OCI-LY1 (cell line): ENCODE measurements around the gene CIB2.

ENCODE experiments used
- H2AFZ ChIP-seq: fragments of 200-600 bp; sonication (generic), shearing (Covaris generic); 2 replicates; pipeline ENCODE4 v1.6.0; 2014; ENCODE audit warnings: antibody characterized with exemption, mild to moderate bottlenecking, low read length
- H3F3A ChIP-seq: fragments of 200-600 bp; sonication (generic), shearing (Covaris generic); 2 replicates; pipeline ENCODE4 v1.6.0; 2014; ENCODE audit warnings: mild to moderate bottlenecking, antibody characterized with exemption, low read length, moderate library complexity; ENCODE audit not compliant: insufficient read depth
- H3K27ac ChIP-seq: fragments of 200-600 bp; sonication (generic); 2 replicates; pipeline ENCODE4 v1.5.1; 2014; ENCODE audit warnings: low read length, mixed run types, mild to moderate bottlenecking, low read depth; ENCODE audit not compliant: poor library complexity, severe bottlenecking
- H3K27me3 ChIP-seq: fragments of 200-600 bp; sonication (generic); 2 replicates; pipeline ENCODE4 v1.6.0; 2014; ENCODE audit warnings: antibody characterized with exemption, mild to moderate bottlenecking, low read length, moderate library complexity; ENCODE audit not compliant: insufficient read depth
- H3K36me3 ChIP-seq: fragments of 200-600 bp; sonication (generic); 2 replicates; pipeline ENCODE4 v1.6.1; 2014; ENCODE audit warnings: mild to moderate bottlenecking, antibody characterized with exemption, low read length, moderate library complexity, mixed read lengths; ENCODE audit not compliant: insufficient read depth
- H3K4me1 ChIP-seq: fragments of 200-600 bp; sonication (generic); 2 replicates; pipeline ENCODE4 v1.5.1; 2014; ENCODE audit warnings: mild to moderate bottlenecking, low read length, moderate library complexity; ENCODE audit not compliant: insufficient read depth, severe bottlenecking
- H3K4me2 ChIP-seq: fragments of 200-600 bp; sonication (generic), shearing (Covaris generic); 2 replicates; pipeline ENCODE4 v1.6.1; 2014; ENCODE audit warnings: low read length
- H3K4me3 ChIP-seq: fragments of 200-600 bp; sonication (generic); 2 replicates; pipeline ENCODE4 v1.5.1; 2014; ENCODE audit warnings: low read length, low read depth, mild to moderate bottlenecking, mixed read lengths; ENCODE audit not compliant: poor library complexity, severe bottlenecking
- H3K79me2 ChIP-seq: fragments of 200-600 bp; shearing (Covaris generic); 2 replicates; pipeline ENCODE4 v1.6.1; 2016; ENCODE audit warnings: mixed run types, low read length, mixed read lengths; ENCODE audit not compliant: insufficient read depth
- H3K9ac ChIP-seq: fragments of 200-600 bp; sonication (generic), shearing (Covaris generic); 2 replicates; pipeline ENCODE4 v1.6.1; 2014; ENCODE audit warnings: mild to moderate bottlenecking, low read length, mixed read lengths
- H3K9me2 ChIP-seq: fragments of 200-600 bp; sonication (generic), shearing (Covaris generic); 2 replicates; pipeline ENCODE4 v1.6.1; 2014; ENCODE audit warnings: low read depth, mild to moderate bottlenecking, low read length, mixed read lengths
- H3K9me3 ChIP-seq: fragments of 200-600 bp; shearing (Covaris generic); 2 replicates; pipeline ENCODE4 v1.6.1; 2014; ENCODE audit warnings: low read length, mixed read lengths
- H4K20me1 ChIP-seq: fragments of 200-600 bp; sonication (generic), shearing (Covaris generic); 2 replicates; pipeline ENCODE4 v1.6.0; 2016; ENCODE audit warnings: mild to moderate bottlenecking, low read length; ENCODE audit not compliant: insufficient read depth
- CTCF ChIP-seq: fragments of 200-600 bp; sonication (generic), shearing (Covaris generic); IDR thresholded peaks from 2 replicates; pipeline ENCODE4 v1.5.1; 2017; ENCODE audit warnings: mild to moderate bottlenecking, antibody characterized with exemption, low read length, moderate library complexity, mixed read lengths
- EZH2 ChIP-seq: fragments of 200-600 bp; sonication (generic), shearing (Covaris generic); IDR thresholded peaks from 2 replicates; pipeline ENCODE4 v1.8.0; 2017; ENCODE audit warnings: borderline replicate concordance, mixed run types, mild to moderate bottlenecking, antibody characterized with exemption, low read length, moderate library complexity, mixed read lengths

CIB2 gene

DNA sequence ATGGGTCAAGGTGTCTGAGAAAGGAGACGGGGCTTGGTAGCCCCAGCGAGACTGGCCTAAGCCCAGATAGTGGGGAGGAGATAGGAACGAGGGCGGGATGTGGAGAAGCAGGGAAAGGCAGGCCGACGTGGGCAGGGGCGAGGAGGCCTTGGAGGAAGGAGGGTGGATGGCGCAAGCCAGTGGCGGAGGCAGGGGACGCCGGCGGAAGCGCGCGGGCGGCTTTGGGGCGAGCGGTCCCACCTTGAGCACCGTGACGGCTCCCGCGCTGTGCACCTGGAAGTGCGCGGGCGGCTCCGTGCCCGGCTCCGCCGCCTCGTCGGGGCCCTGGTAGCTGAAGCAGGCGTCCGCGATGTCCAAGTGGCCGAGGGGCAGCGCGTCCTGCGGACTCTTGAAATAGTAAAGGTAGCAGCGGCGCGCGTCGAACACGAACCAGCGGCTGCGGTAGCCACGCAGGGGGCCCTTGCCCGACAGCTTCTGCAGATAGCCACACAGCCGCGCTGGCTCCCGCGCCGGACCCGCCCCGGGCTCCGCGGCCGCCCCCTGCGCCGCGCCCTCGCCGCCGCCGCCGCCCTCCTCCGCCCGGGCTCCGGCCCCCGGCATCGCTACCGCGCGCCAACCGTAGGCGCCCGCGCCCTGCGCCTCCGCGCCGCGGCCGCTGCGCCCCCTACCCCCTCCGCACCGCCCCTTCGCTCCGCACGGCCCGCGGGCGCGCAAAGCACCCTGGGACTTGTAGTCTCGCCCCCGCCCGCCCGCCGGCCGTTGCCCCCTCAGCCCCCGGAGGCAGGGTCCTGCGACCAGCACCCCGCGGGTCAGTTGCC is 54.0 kb downstream of the CIB2 start, which contains the start of gene TBC1D2B:
Gene TBC1D2B, minus strand, starts transcription at position 659 of the 818 bp plus-strand sequence. Its CDS starts 59 bp downstream, at position 600.
- Histone ChIP-seq H2AFZ (peak within 1 kb of the TSS; percentile 76), H3K4me2 (peak within 1 kb of the TSS; percentile 84), H3K4me3 (peak within 1 kb of the TSS; percentile 70), H3K9me2 (no peaks in the 10 kb centered on the region), H3K9ac (peak within 1 kb of the TSS; percentile 76), H3K27ac (peak within 1 kb of the TSS; percentile 15), H3F3A (no peaks in the 10 kb centered on the region), H3K36me3 (peaks cover 6% of the 10 kb centered on the region; the same call in 1 of the 2 replicates), H3K9me3 (no peaks in the 10 kb centered on the region), H3K79me2 (peaks cover 31% of the 10 kb centered on the region), H4K20me1 (no peaks in the 10 kb centered on the region), H3K4me1 (peaks cover 37% of the 10 kb centered on the region), H3K27me3 (no peaks in the 10 kb centered on the region)
- TF ChIP-seq EZH2 (no peak), CTCF (no peak)

GRCh38 chr15:78076231-78077052 is 54.8 kb downstream of the CIB2 start:
- Histone ChIP-seq H3K9me3 (no peaks in the 10 kb centered on the region), H3K4me2 (peak overlapping the region; percentile 77), H3K36me3 (peaks cover 6% of the 10 kb centered on the region; the same call in 1 of the 2 replicates), H3K27ac (peak overlapping the region; percentile 18), H3K9ac (peak overlapping the region; percentile 76), H3K4me1 (peaks cover 45% of the 10 kb centered on the region), H3K79me2 (peaks cover 39% of the 10 kb centered on the region), H2AFZ (no peak overlapping the region), H4K20me1 (no peaks in the 10 kb centered on the region), H3K4me3 (peak overlapping the region; percentile 70), H3F3A (no peaks in the 10 kb centered on the region), H3K9me2 (no peaks in the 10 kb centered on the region), H3K27me3 (no peaks in the 10 kb centered on the region)
- no peak for TF ChIP-seq EZH2
- TF ChIP-seq CTCF, result peak; percentile 27; the same call in 1 of the 2 replicates

DNA sequence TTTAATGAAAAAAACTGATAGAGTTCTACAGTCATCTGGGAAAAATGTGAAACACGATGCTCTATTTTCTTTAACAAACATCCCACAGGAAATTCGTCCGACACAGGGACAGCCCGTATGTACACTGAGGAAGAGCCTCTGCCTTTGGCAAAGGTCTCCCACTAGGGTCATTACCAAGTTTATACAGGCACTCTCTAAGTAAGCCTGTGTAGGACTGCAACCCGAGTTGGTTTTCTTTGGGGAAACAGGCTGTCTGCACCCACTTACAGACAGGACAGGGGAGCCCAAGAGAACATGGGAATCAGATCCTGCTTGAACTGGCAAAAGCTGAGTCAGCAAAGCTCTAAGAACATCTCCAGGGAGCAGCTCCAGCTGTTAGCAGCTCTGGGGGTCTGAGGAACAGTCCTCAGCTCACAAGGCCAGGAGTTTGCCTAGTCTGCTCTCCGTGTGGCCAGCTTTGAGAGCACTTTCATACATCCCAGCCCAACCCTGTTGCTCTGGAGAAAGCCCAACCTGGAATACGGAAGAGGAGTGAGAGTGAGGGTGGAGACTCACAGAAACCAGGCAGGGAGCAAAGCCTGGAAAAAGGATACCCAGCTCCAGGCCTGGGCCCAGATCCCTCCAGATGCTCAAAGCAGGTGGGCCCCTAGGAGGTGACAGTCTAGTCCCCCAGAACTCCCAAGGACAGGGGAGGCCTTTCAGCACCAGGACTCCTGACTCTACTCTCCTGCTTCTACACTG is 55.6 kb downstream of the CIB2 start:
- Histone ChIP-seq H3K4me3 (peak overlapping the region; percentile 70), H4K20me1 (no peaks in the 10 kb centered on the region), H3K9me3 (no peaks in the 10 kb centered on the region), H3K4me1 (peaks cover 49% of the 10 kb centered on the region), H3F3A (no peaks in the 10 kb centered on the region), H3K27me3 (no peaks in the 10 kb centered on the region), H3K27ac (peak overlapping the region; percentile 18), H3K9me2 (no peaks in the 10 kb centered on the region), H3K9ac (peak overlapping the region; percentile 76; the same call in 1 of the 2 replicates), H3K4me2 (peak overlapping the region; percentile 77), H3K36me3 (peaks cover 6% of the 10 kb centered on the region; the same call in 1 of the 2 replicates), H3K79me2 (peaks cover 45% of the 10 kb centered on the region), H2AFZ (no peak overlapping the region)
- TF ChIP-seq CTCF, result no peak
- TF ChIP-seq EZH2, result no peak
